HCT116 (cell line): Measurements from ENCODE around the gene MS4A15. TPM values are rescaled to one million over a fixed set of nuclear protein-coding genes. Genes with fewer than 3 reads are reported as not detected.

Experiments used
- ATAC-seq: fragments of 200-7000 bp; cut with Tn5 transposase; 2 replicates; pipeline ENCODE4 v1.9.1; 2020; ENCODE audit warnings: mild to moderate bottlenecking, moderate library complexity
- BruUV-seq: library from RNA; stranded (reverse); fragments of 400-500 nt; replicated peaks from 2 replicates; lab custom pipeline; 2021; lab: Mats Ljungman, UMichigan
- CTCF ChIA-PET: fragments of 300-600 bp; sonication (Branson Sonifier 250); formaldehyde crosslinking; loops from one replicate; lab custom pipeline; 2021; ENCODE audit warnings: antibody characterized with exemption; lab: Charles Lee
- POLR2A ChIA-PET: fragments of 300-600, 350-600 bp; sonication (Branson Sonifier 250); formaldehyde crosslinking; loops from one replicate; lab custom pipeline; 2021; ENCODE audit warnings: antibody characterized with exemption; lab: Charles Lee
- RAD21 ChIA-PET, 2 experiments: fragments of 300-600 bp; sonication (Branson Sonifier 250); formaldehyde crosslinking; loops; one replicate each; lab custom pipeline; 2023; ENCODE audit warnings: low total read pairs in 2 of 2; ENCODE audit not compliant: uncharacterized antibody in 2 of 2, unreplicated experiment in 2 of 2, low non-redundant PET in 1 of 2; lab: Charles Lee
- DNase-seq: peaks from one replicate; pipeline ENCODE4 v3.0.0-alpha.2; 2010; ENCODE audit warnings: low read depth, low spot score
- H2AFZ ChIP-seq: fragments of 200-600 bp; shearing (Covaris generic), sonication (generic); 2 replicates; pipeline ENCODE4 v1.6.1; 2017; ENCODE audit warnings: low read depth, mixed run types, mixed read lengths, antibody characterized with exemption, low read length; ENCODE audit not compliant: poor library complexity, severe bottlenecking
- H3K27ac ChIP-seq: 2 replicates; pipeline ENCODE4 v1.5.1; 2012; ENCODE audit warnings: low read depth, low read length
- H3K27me3 ChIP-seq: fragments of 200-600 bp; sonication (generic); 2 replicates; pipeline ENCODE4 v1.6.1; 2016; ENCODE audit warnings: mixed run types, low read length, mixed read lengths; ENCODE audit not compliant: insufficient read depth
- H3K36me3 ChIP-seq, 2 experiments: fragments of 200-500 bp in 1 of 2; fragments of 200-600 bp in 1 of 2; sonication (Bioruptor generic) in 1 of 2; sonication (generic) in 1 of 2; 2 replicates each; pipeline versions ENCODE4 v1.5.1 to v1.6.1; 2014 to 2016; ENCODE audit warnings: low read length in 2 of 2, inconsistent platforms in 1 of 2, mixed read lengths in 1 of 2, mixed run types in 1 of 2; ENCODE audit not compliant: insufficient read depth in 2 of 2, control insufficient read depth in 1 of 2
- H3K4me1 ChIP-seq, 2 experiments: fragments of 200-600 bp in 1 of 2; sonication (generic) in 1 of 2; 2 replicates each; pipeline versions ENCODE4 v1.5.1 to v1.6.1; 2012 to 2017; ENCODE audit warnings: low read length in 2 of 2, inconsistent platforms in 1 of 2, mild to moderate bottlenecking in 1 of 2, mixed read lengths in 1 of 2, mixed run types in 1 of 2, moderate library complexity in 1 of 2; ENCODE audit not compliant: insufficient read depth in 2 of 2, control insufficient read depth in 1 of 2
- H3K4me2 ChIP-seq: fragments of 200-600 bp; sonication (generic); 2 replicates; pipeline ENCODE4 v1.6.1; 2017; ENCODE audit warnings: mixed run types, low read length, mixed read lengths
- H3K4me3 ChIP-seq, 2 experiments: fragments of 200-600 bp in 1 of 2; sonication (generic) in 1 of 2; replicated peaks in 1 of 2; 2 replicates each; pipeline ENCODE4 v1.5.1; 2011 to 2016; ENCODE audit warnings: low read length in 2 of 2, control low read depth in 1 of 2, low read depth in 1 of 2, mild to moderate bottlenecking in 1 of 2, mixed read lengths in 1 of 2, mixed run types in 1 of 2
- H3K79me2 ChIP-seq: fragments of 200-600 bp; sonication (generic); 2 replicates; pipeline ENCODE4 v1.6.1; 2017; ENCODE audit warnings: mild to moderate bottlenecking, mixed run types, low read length, moderate library complexity, mixed read lengths; ENCODE audit not compliant: insufficient read depth
- H3K9ac ChIP-seq: fragments of 200-600 bp; sonication (generic); 2 replicates; pipeline ENCODE4 v1.6.1; 2016; ENCODE audit warnings: low read length, mixed read lengths
- H3K9me2 ChIP-seq: fragments of 200-600 bp; sonication (generic), shearing (Covaris generic); 2 replicates; pipeline ENCODE4 v1.6.1; 2017; ENCODE audit warnings: mixed run types, mild to moderate bottlenecking, moderate library complexity; ENCODE audit not compliant: insufficient read depth
- H3K9me3 ChIP-seq, 2 experiments: fragments of 200-500 bp in 1 of 2; fragments of 200-600 bp in 1 of 2; sonication (Bioruptor generic) in 1 of 2; sonication (generic) in 1 of 2; 2 replicates each; pipeline ENCODE4 v1.6.1; 2014 to 2017; ENCODE audit warnings: low read length in 2 of 2, mixed read lengths in 2 of 2, inconsistent platforms in 1 of 2, low read depth in 1 of 2, mild to moderate bottlenecking in 1 of 2, mixed run types in 1 of 2, moderate library complexity in 1 of 2; ENCODE audit not compliant: control insufficient read depth in 1 of 2, insufficient read depth in 1 of 2
- H4K20me1 ChIP-seq: fragments of 200-600 bp; sonication (generic), shearing (Covaris generic); 2 replicates; pipeline ENCODE4 v1.6.1; 2017; ENCODE audit warnings: mixed run types, mild to moderate bottlenecking, moderate library complexity; ENCODE audit not compliant: insufficient read depth
- CBX3 ChIP-seq: IDR thresholded peaks from 2 replicates; pipeline ENCODE4 v1.6.1; 2012; ENCODE audit warnings: low read depth
- CEBPB ChIP-seq: IDR thresholded peaks from 2 replicates; pipeline ENCODE4 v1.6.1; 2012; ENCODE audit warnings: low read depth
- EZH2 ChIP-seq: fragments of 200-600 bp; sonication (generic); IDR thresholded peaks from 2 replicates; pipeline ENCODE4 v1.6.1; 2017; ENCODE audit warnings: antibody characterized with exemption, mixed run types
- EZH2phosphoT487 ChIP-seq: fragments of 200-600 bp; IDR thresholded peaks from 2 replicates; pipeline ENCODE4 v1.6.1; 2018; ENCODE audit warnings: antibody characterized with exemption, borderline replicate concordance
- JUND ChIP-seq: IDR thresholded peaks from 2 replicates; pipeline ENCODE4 v1.6.1; 2012
- RAD21 ChIP-seq: IDR thresholded peaks from 2 replicates; pipeline ENCODE4 v1.6.1; 2012; ENCODE audit warnings: low read depth, mild to moderate bottlenecking
- SIN3A ChIP-seq: IDR thresholded peaks from 2 replicates; pipeline ENCODE4 v1.6.1; 2012; ENCODE audit warnings: low read depth
- SP1 ChIP-seq: IDR thresholded peaks from 2 replicates; pipeline ENCODE4 v1.6.1; 2012; ENCODE audit warnings: low read depth
- SRF ChIP-seq: IDR thresholded peaks from 2 replicates; pipeline ENCODE4 v1.6.1; 2012; ENCODE audit warnings: low read depth
- TCF7L2 ChIP-seq: IDR thresholded peaks from 2 replicates; pipeline ENCODE4 v1.7.0; 2011; ENCODE audit warnings: borderline replicate concordance, inconsistent platforms; ENCODE audit not compliant: insufficient read depth, insufficient read length; ENCODE audit errors: extremely low read depth
- YY1 ChIP-seq: IDR thresholded peaks from 2 replicates; pipeline ENCODE4 v1.6.1; 2011; ENCODE audit warnings: low read length, low read depth, moderate library complexity, mild to moderate bottlenecking; ENCODE audit not compliant: insufficient replicate concordance; ENCODE audit errors: extremely low read depth
- intact Hi-C: fragments of 100-400 bp; cut with micrococcal nuclease; formaldehyde crosslinking; loops from 2 replicates; pipeline ENCODE4 v1.10.0; 2022
- total RNA-seq: library from RNA; stranded (reverse); gene quantifications from one replicate; pipeline ENCODE4 v1.2.1, GENCODE V29; 2021; ENCODE audit not compliant: unreplicated experiment
- TF ChIP-seq, protein P1 (sequence below): IDR thresholded peaks from 2 replicates; pipeline ENCODE4 v1.6.1; 2012; ENCODE audit warnings: low read depth
- TF ChIP-seq, protein P2 (sequence below): IDR thresholded peaks from 2 replicates; pipeline ENCODE4 v1.6.1; 2012
- TF ChIP-seq, protein P3 (sequence below), 3 experiments: fragments of 200-600 bp in 1 of 3; sonication (generic) in 1 of 3; IDR thresholded peaks in 2 of 3; conservative IDR thresholded peaks in 1 of 3; 2 replicates each; pipeline ENCODE4 v1.5.1; 2012 to 2017; ENCODE audit warnings: low read depth in 2 of 3, low read length in 2 of 3, antibody characterized with exemption in 1 of 3, borderline replicate concordance in 1 of 3, control low read depth in 1 of 3, mild to moderate bottlenecking in 1 of 3, mixed read lengths in 1 of 3, mixed run types in 1 of 3, moderate library complexity in 1 of 3; ENCODE audit not compliant: insufficient read depth in 1 of 3
- TF ChIP-seq, protein P4 (sequence below): IDR thresholded peaks from 2 replicates; pipeline ENCODE4 v1.6.1; 2012

The MS4A15 gene
- total RNA-seq, 1 experiment from 2014 or later, result 1.5 TPM

DNA sequence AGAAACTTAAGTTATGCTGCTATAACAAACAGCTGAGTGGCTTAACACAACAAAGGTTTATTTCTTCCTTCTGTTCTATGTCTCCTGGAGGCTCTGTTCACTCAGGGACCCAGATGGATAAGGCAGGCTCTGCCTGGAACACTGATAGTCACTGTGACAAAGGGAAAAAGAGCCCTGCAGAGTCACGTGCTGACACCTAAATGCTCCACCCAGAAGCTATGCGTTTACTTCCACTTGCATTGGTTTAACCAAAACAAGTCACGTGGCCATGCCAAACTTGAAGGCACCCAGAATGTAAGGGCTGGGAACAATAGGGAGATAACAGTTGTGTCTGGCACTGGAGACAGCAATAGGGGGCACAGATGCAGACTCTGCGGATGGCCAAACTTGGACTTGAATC lies 3.4 kb upstream of the MS4A15 start:
- no peaks in the 10 kb centered on the region for H3K9me3 ChIP-seq
- H3K4me2 ChIP-seq, result no peak overlapping the region
- TF ChIP-seq RAD21, result no peak
- TF ChIP-seq EZH2, result no peak
- no peak for TF ChIP-seq EZH2phosphoT487
- TF ChIP-seq CEBPB, result no peak
- no peak for TF ChIP-seq SP1
- TF ChIP-seq YY1, result no peak
- TF ChIP-seq, protein P1, sequence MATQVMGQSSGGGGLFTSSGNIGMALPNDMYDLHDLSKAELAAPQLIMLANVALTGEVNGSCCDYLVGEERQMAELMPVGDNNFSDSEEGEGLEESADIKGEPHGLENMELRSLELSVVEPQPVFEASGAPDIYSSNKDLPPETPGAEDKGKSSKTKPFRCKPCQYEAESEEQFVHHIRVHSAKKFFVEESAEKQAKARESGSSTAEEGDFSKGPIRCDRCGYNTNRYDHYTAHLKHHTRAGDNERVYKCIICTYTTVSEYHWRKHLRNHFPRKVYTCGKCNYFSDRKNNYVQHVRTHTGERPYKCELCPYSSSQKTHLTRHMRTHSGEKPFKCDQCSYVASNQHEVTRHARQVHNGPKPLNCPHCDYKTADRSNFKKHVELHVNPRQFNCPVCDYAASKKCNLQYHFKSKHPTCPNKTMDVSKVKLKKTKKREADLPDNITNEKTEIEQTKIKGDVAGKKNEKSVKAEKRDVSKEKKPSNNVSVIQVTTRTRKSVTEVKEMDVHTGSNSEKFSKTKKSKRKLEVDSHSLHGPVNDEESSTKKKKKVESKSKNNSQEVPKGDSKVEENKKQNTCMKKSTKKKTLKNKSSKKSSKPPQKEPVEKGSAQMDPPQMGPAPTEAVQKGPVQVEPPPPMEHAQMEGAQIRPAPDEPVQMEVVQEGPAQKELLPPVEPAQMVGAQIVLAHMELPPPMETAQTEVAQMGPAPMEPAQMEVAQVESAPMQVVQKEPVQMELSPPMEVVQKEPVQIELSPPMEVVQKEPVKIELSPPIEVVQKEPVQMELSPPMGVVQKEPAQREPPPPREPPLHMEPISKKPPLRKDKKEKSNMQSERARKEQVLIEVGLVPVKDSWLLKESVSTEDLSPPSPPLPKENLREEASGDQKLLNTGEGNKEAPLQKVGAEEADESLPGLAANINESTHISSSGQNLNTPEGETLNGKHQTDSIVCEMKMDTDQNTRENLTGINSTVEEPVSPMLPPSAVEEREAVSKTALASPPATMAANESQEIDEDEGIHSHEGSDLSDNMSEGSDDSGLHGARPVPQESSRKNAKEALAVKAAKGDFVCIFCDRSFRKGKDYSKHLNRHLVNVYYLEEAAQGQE, result no peak
- no peak for TF ChIP-seq SIN3A
- TF ChIP-seq, protein P2, sequence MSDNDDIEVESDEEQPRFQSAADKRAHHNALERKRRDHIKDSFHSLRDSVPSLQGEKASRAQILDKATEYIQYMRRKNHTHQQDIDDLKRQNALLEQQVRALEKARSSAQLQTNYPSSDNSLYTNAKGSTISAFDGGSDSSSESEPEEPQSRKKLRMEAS, result no peak
- TF ChIP-seq, protein P3, sequence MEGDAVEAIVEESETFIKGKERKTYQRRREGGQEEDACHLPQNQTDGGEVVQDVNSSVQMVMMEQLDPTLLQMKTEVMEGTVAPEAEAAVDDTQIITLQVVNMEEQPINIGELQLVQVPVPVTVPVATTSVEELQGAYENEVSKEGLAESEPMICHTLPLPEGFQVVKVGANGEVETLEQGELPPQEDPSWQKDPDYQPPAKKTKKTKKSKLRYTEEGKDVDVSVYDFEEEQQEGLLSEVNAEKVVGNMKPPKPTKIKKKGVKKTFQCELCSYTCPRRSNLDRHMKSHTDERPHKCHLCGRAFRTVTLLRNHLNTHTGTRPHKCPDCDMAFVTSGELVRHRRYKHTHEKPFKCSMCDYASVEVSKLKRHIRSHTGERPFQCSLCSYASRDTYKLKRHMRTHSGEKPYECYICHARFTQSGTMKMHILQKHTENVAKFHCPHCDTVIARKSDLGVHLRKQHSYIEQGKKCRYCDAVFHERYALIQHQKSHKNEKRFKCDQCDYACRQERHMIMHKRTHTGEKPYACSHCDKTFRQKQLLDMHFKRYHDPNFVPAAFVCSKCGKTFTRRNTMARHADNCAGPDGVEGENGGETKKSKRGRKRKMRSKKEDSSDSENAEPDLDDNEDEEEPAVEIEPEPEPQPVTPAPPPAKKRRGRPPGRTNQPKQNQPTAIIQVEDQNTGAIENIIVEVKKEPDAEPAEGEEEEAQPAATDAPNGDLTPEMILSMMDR (IDR thresholded peaks at IDR 0.05 in 2 of 3, conservative IDR thresholded peaks at IDR 0.05 in 1 of 3; ENCODE audit: borderline replicate concordance in 1 of 3, insufficient read depth in 1 of 3, low read depth in 2 of 3, low read length in 2 of 3), result no peak
- no peak for TF ChIP-seq JUND
- no peak for TF ChIP-seq TCF7L2
- TF ChIP-seq SRF, result no peak
- TF ChIP-seq CBX3, result no peak
- TF ChIP-seq, protein P4, sequence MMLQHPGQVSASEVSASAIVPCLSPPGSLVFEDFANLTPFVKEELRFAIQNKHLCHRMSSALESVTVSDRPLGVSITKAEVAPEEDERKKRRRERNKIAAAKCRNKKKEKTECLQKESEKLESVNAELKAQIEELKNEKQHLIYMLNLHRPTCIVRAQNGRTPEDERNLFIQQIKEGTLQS, result no peak
- peaks cover 18% of the 10 kb centered on the region; the same call in 1 of the 2 replicates for H3K27me3 ChIP-seq
- DNase-seq (no peak), ATAC-seq (no peak)
- no peak overlapping the region for H3K9ac ChIP-seq
- H3K27ac ChIP-seq, result no peak overlapping the region
- H3K36me3 ChIP-seq, result no peaks in the 10 kb centered on the region
- H3K9me2 ChIP-seq, result no peaks in the 10 kb centered on the region
- ChIA-PET POLR2A (no interaction called here), RAD21 (no interaction called here), CTCF (interaction anchor here (0.7 to 1.2 kb wide), 3 partner anchors 9 to 487 kb away, joined by 3 to 5 read pairs (median 3); no protein-coding TSS in a partner anchor)
- H3K4me3 ChIP-seq, result no peak overlapping the region
- no TSS peak for BruUV-seq
- intact Hi-C loops, result no loop called here
- no peaks in the 10 kb centered on the region for H3K4me1 ChIP-seq
- H4K20me1 ChIP-seq, result no peaks in the 10 kb centered on the region
- H2AFZ ChIP-seq, result no peak overlapping the region
- no peaks in the 10 kb centered on the region for H3K79me2 ChIP-seq
